Dendritic cell treated with granulocyte-macrophage colony-stimulating factor and Interleukin-4, amounts not matched to agents 40 ng/mL and 50 ng/mL, for 4 days (primary cell): Measurements from ENCODE around the gene TRIM2.

Source experiments
- H3K27ac Mint-ChIP-seq: one replicate; pipeline ENCODE4 v1.8.0; 2022; ENCODE audit warnings: mild to moderate bottlenecking, mixed read lengths
- H3K27me3 Mint-ChIP-seq: one replicate; pipeline ENCODE4 v1.8.0; 2022; ENCODE audit warnings: mild to moderate bottlenecking, mixed read lengths
- H3K36me3 Mint-ChIP-seq: one replicate; pipeline ENCODE4 v1.8.0; 2022; ENCODE audit warnings: low read depth, mixed read lengths
- H3K4me1 Mint-ChIP-seq: one replicate; pipeline ENCODE4 v1.8.0; 2022; ENCODE audit warnings: low read depth, mixed read lengths
- H3K4me3 Mint-ChIP-seq: one replicate; pipeline ENCODE4 v1.8.0; 2022; ENCODE audit warnings: mild to moderate bottlenecking, moderate library complexity, mixed read lengths
- H3K9me3 Mint-ChIP-seq: one replicate; pipeline ENCODE4 v1.8.0; 2022; ENCODE audit warnings: mixed read lengths
- intact Hi-C: fragments of 100-400 bp; cut with micrococcal nuclease; formaldehyde crosslinking; loops from one replicate; pipeline ENCODE4 v1.15.0; 2022

TRIM2 gene

GRCh38 chr4:153205757-153206156 lies 1.5 kb downstream of the TRIM2 start:
- Mint-ChIP-seq H3K36me3 (no peaks in the 10 kb centered on the region), H3K27ac (no peak overlapping the region), H3K4me3 (no peak overlapping the region)

GRCh38 chr4:153206534-153206933 lies 2.3 kb downstream of the TRIM2 start:
- Mint-ChIP-seq H3K4me3 (no peak overlapping the region), H3K27ac (no peak overlapping the region), H3K27me3 (peaks cover 11% of the 10 kb centered on the region), H3K4me1 (no peaks in the 10 kb centered on the region), H3K9me3 (no peaks in the 10 kb centered on the region), H3K36me3 (no peaks in the 10 kb centered on the region)
- intact Hi-C loops: no loop called here

More at GRCh38 chr4:153205757-153206156, 1.5 kb downstream of the TRIM2 start:
- Mint-ChIP-seq H3K9me3 (no peaks in the 10 kb centered on the region), H3K4me1 (no peaks in the 10 kb centered on the region), H3K27me3 (peaks cover 11% of the 10 kb centered on the region)
- intact Hi-C loops: no loop called here

GRCh38 chr4:153207027-153207426 lies 2.8 kb downstream of the TRIM2 start:
- no peaks in the 10 kb centered on the region for H3K36me3 Mint-ChIP-seq
- intact Hi-C loops: no loop called here
- no peaks in the 10 kb centered on the region for H3K4me1 Mint-ChIP-seq
- H3K27ac Mint-ChIP-seq: no peak overlapping the region
- no peak overlapping the region for H3K4me3 Mint-ChIP-seq
- H3K27me3 Mint-ChIP-seq: peaks cover 11% of the 10 kb centered on the region
- H3K9me3 Mint-ChIP-seq: no peaks in the 10 kb centered on the region

- intact Hi-C loops: no loop called here
These were observed 3.3 kb downstream of the TRIM2 start for GRCh38 chr4:153207567-153207966.

GRCh38 chr4:153209410-153209809 lies 5.2 kb downstream of the TRIM2 start:
- H3K27me3 Mint-ChIP-seq: peaks cover 8% of the 10 kb centered on the region
- no peak overlapping the region for H3K4me3 Mint-ChIP-seq
- no peaks in the 10 kb centered on the region for H3K36me3 Mint-ChIP-seq
- intact Hi-C loops: no loop called here
- H3K4me1 Mint-ChIP-seq: peaks cover 5% of the 10 kb centered on the region
- H3K27ac Mint-ChIP-seq: no peak overlapping the region
- no peaks in the 10 kb centered on the region for H3K9me3 Mint-ChIP-seq

More at GRCh38 chr4:153207567-153207966, 3.3 kb downstream of the TRIM2 start:
- Mint-ChIP-seq H3K4me3 (no peak overlapping the region), H3K36me3 (no peaks in the 10 kb centered on the region), H3K27ac (no peak overlapping the region), H3K9me3 (no peaks in the 10 kb centered on the region), H3K4me1 (peaks cover 4% of the 10 kb centered on the region), H3K27me3 (peaks cover 11% of the 10 kb centered on the region)

GRCh38 chr4:153210727-153211126 lies 6.5 kb downstream of the TRIM2 start:
- H3K9me3 Mint-ChIP-seq: no peaks in the 10 kb centered on the region
- no peak overlapping the region for H3K4me3 Mint-ChIP-seq
- intact Hi-C loops: no loop called here
- H3K27me3 Mint-ChIP-seq: peaks cover 7% of the 10 kb centered on the region
- H3K36me3 Mint-ChIP-seq: no peaks in the 10 kb centered on the region
- peaks cover 5% of the 10 kb centered on the region for H3K4me1 Mint-ChIP-seq
- H3K27ac Mint-ChIP-seq: no peak overlapping the region

- Mint-ChIP-seq H3K4me1 (peaks cover 8% of the 10 kb centered on the region), H3K27ac (no peak overlapping the region), H3K27me3 (peaks cover 3% of the 10 kb centered on the region), H3K36me3 (no peaks in the 10 kb centered on the region), H3K9me3 (no peaks in the 10 kb centered on the region), H3K4me3 (no peak overlapping the region)
- intact Hi-C loops: no loop called here
These were observed 7.9 kb downstream of the TRIM2 start for GRCh38 chr4:153211986-153212728.

- Mint-ChIP-seq H3K27ac (no peak overlapping the region), H3K27me3 (peaks cover 5% of the 10 kb centered on the region), H3K36me3 (no peaks in the 10 kb centered on the region)
These were observed 8.5 kb downstream of the TRIM2 start for GRCh38 chr4:153212736-153213135.

GRCh38 chr4:153215921-153216320 lies 11.7 kb downstream of the TRIM2 start:
- H3K4me3 Mint-ChIP-seq: no peak overlapping the region

More at GRCh38 chr4:153212736-153213135, 8.5 kb downstream of the TRIM2 start:
- Mint-ChIP-seq H3K4me1 (peaks cover 13% of the 10 kb centered on the region), H3K9me3 (no peaks in the 10 kb centered on the region), H3K4me3 (no peak overlapping the region)
- intact Hi-C loops: no loop called here

GRCh38 chr4:153216546-153216945 lies 12.3 kb downstream of the TRIM2 start:
- Mint-ChIP-seq H3K4me1 (peaks cover 17% of the 10 kb centered on the region), H3K9me3 (peaks cover 5% of the 10 kb centered on the region), H3K27ac (no peak overlapping the region), H3K4me3 (no peak overlapping the region), H3K27me3 (peaks cover 11% of the 10 kb centered on the region), H3K36me3 (no peaks in the 10 kb centered on the region)
- intact Hi-C loops: no loop called here

More at GRCh38 chr4:153215921-153216320, 11.7 kb downstream of the TRIM2 start:
- intact Hi-C loops: no loop called here
- H3K27me3 Mint-ChIP-seq: peaks cover 9% of the 10 kb centered on the region
- peaks cover 13% of the 10 kb centered on the region for H3K4me1 Mint-ChIP-seq
- H3K36me3 Mint-ChIP-seq: no peaks in the 10 kb centered on the region
- H3K27ac Mint-ChIP-seq: no peak overlapping the region
- no peaks in the 10 kb centered on the region for H3K9me3 Mint-ChIP-seq

GRCh38 chr4:153217440-153217839 lies 13.2 kb downstream of the TRIM2 start:
- Mint-ChIP-seq H3K4me1 (peaks cover 23% of the 10 kb centered on the region), H3K9me3 (peaks cover 9% of the 10 kb centered on the region), H3K27ac (no peak overlapping the region), H3K27me3 (peaks cover 15% of the 10 kb centered on the region), H3K36me3 (no peaks in the 10 kb centered on the region), H3K4me3 (no peak overlapping the region)
- intact Hi-C loops: no loop called here

- Mint-ChIP-seq H3K27me3 (peaks cover 27% of the 10 kb centered on the region), H3K9me3 (peaks cover 9% of the 10 kb centered on the region), H3K36me3 (no peaks in the 10 kb centered on the region), H3K27ac (no peak overlapping the region), H3K4me3 (no peak overlapping the region), H3K4me1 (peaks cover 31% of the 10 kb centered on the region)
- intact Hi-C loops: no loop called here
These were observed 14.7 kb downstream of the TRIM2 start for GRCh38 chr4:153218961-153219360.

- Mint-ChIP-seq H3K4me1 (peaks cover 31% of the 10 kb centered on the region), H3K27me3 (peaks cover 31% of the 10 kb centered on the region), H3K4me3 (no peak overlapping the region), H3K36me3 (peaks cover 6% of the 10 kb centered on the region), H3K9me3 (peaks cover 26% of the 10 kb centered on the region), H3K27ac (no peak overlapping the region)
- intact Hi-C loops: no loop called here
These were observed 16.6 kb downstream of the TRIM2 start for GRCh38 chr4:153220682-153221395.
